HFFc6 (cell line): Measurements from ENCODE around the gene ACSF2. TPM values are rescaled to one million over a fixed set of nuclear protein-coding genes. Genes with fewer than 3 reads are reported as not detected.
"Not testable (repeated sequence)": the region's sequence is repeated elsewhere in the genome, so short reads cannot be mapped to it uniquely, and the experiment has no call there.

Experiments used
- DNase-seq: peaks from one replicate; pipeline ENCODE4 v3.0.0-alpha.2; 2018
- H3K27ac Mint-ChIP-seq: 2 replicates; pipeline ENCODE4 v1.8.0; 2020; ENCODE audit warnings: mild to moderate bottlenecking, mixed read lengths
- H3K27me3 Mint-ChIP-seq: 2 replicates; pipeline ENCODE4 v1.8.0; 2021; ENCODE audit warnings: mild to moderate bottlenecking, moderate library complexity, mixed read lengths; ENCODE audit not compliant: insufficient read depth
- H3K36me3 Mint-ChIP-seq: 2 replicates; pipeline ENCODE4 v1.8.0; 2021; ENCODE audit warnings: low read depth, mixed read lengths
- H3K4me1 Mint-ChIP-seq: 2 replicates; pipeline ENCODE4 v1.8.0; 2020; ENCODE audit warnings: low read depth, mixed read lengths
- H3K4me3 Mint-ChIP-seq: 2 replicates; pipeline ENCODE4 v1.8.0; 2020; ENCODE audit warnings: mild to moderate bottlenecking, moderate library complexity, mixed read lengths
- H3K9me3 Mint-ChIP-seq: 2 replicates; pipeline ENCODE4 v1.8.0; 2020; ENCODE audit warnings: mild to moderate bottlenecking, mixed read lengths
- CTCF ChIP-seq: fragments of 200-600 bp; sonication (generic); IDR thresholded peaks from 2 replicates; pipeline ENCODE4 v1.5.0; 2021; ENCODE audit warnings: antibody characterized with exemption, mild to moderate bottlenecking
- total RNA-seq, 6 experiments: library from RNA; stranded (reverse); fragmentation: NEBNext Ultra II Directional; extraction: Animal tissue kit (Norgen Biotek cat#: 25700); gene quantifications; 2 replicates in 1 of 6; 3 replicates in 5 of 6; pipeline ENCODE4 v1.2.3, GENCODE V29; 2021

The ACSF2 gene
- total RNA-seq, 6 experiments from 2014 or later: 15.3 to 23.3 (median 17.5) TPM

GRCh38 chr17:50424246-50424995 is 1.6 kb upstream of the ACSF2 start:
- Mint-ChIP-seq H3K27ac (peak overlapping the region; percentile 90), H3K4me3 (peak overlapping the region; percentile 88), H3K9me3 (no peaks in the 10 kb centered on the region), H3K36me3 (peaks cover 8% of the 10 kb centered on the region; the same call in 1 of the 2 replicates), H3K4me1 (peaks cover 64% of the 10 kb centered on the region), H3K27me3 (no peaks in the 10 kb centered on the region)
- no peak for DNase-seq
- no peak for TF ChIP-seq CTCF

- TF ChIP-seq CTCF: no peak
- Mint-ChIP-seq H3K36me3 (peaks cover 8% of the 10 kb centered on the region; the same call in 1 of the 2 replicates), H3K9me3 (no peaks in the 10 kb centered on the region), H3K4me1 (peaks cover 63% of the 10 kb centered on the region), H3K4me3 (peak overlapping the region; percentile 88), H3K27me3 (no peaks in the 10 kb centered on the region), H3K27ac (peak overlapping the region; percentile 90; the same call in 1 of the 2 replicates)
- DNase-seq: no peak
Observed at GRCh38 chr17:50424996-50425681, 879 bp upstream of the ACSF2 start.

- H3K9me3 Mint-ChIP-seq: no peaks in the 10 kb centered on the region
- peaks cover 8% of the 10 kb centered on the region; the same call in 1 of the 2 replicates for H3K36me3 Mint-ChIP-seq
- no peak for TF ChIP-seq CTCF
- H3K27me3 Mint-ChIP-seq: no peaks in the 10 kb centered on the region
- H3K4me1 Mint-ChIP-seq: peaks cover 57% of the 10 kb centered on the region
- H3K4me3 Mint-ChIP-seq: peak overlapping the region; percentile 88
- no peak for DNase-seq
- H3K27ac Mint-ChIP-seq: peak overlapping the region; percentile 76
Observed at GRCh38 chr17:50426472-50426782, 409 bp downstream of the ACSF2 start.

- Mint-ChIP-seq H3K9me3 (no peaks in the 10 kb centered on the region), H3K36me3 (peaks cover 8% of the 10 kb centered on the region; the same call in 1 of the 2 replicates), H3K4me3 (peak overlapping the region; percentile 88), H3K4me1 (peaks cover 52% of the 10 kb centered on the region), H3K27ac (peak overlapping the region; percentile 76), H3K27me3 (no peaks in the 10 kb centered on the region)
- TF ChIP-seq CTCF: peak; percentile 36
- peak; percentile 10 for DNase-seq
Observed at GRCh38 chr17:50426814-50427787, 1.1 kb downstream of the ACSF2 start.

GRCh38 chr17:50428126-50428525 is 2.1 kb downstream of the ACSF2 start:
- H3K4me1 Mint-ChIP-seq: peaks cover 52% of the 10 kb centered on the region
- DNase-seq, H3K27me3 Mint-ChIP-seq, H3K9me3 Mint-ChIP-seq, H3K27ac Mint-ChIP-seq, H3K36me3 Mint-ChIP-seq, H3K4me3 Mint-ChIP-seq: not testable (repeated sequence)
